Activated T-helper 9 cell treated with anti-CD3 and anti-CD28 coated beads, Interleukin-2, amount 50 U/mL, for 16 hours (primary cell): Measurements from ENCODE around the gene SYT1.
"Not testable (repeated sequence)": the region's sequence is repeated elsewhere in the genome, so short reads cannot be mapped to it uniquely, and the experiment has no call there.

Experiments
- DNase-seq: peaks from one replicate; pipeline ENCODE4 v3.0.0-alpha.2; 2020; ENCODE audit warnings: low read depth

SYT1 gene

GRCh38 chr12:78966926-78967325 is 102.4 kb downstream of the SYT1 start:
- no peak for DNase-seq

GRCh38 chr12:78968226-78968625 is 103.7 kb downstream of the SYT1 start:
- no peak for DNase-seq

- no peak for DNase-seq
Observed at GRCh38 chr12:78970041-78970440, 105.5 kb downstream of the SYT1 start.

GRCh38 chr12:78977304-78977867 is 112.8 kb downstream of the SYT1 start:
- no peak for DNase-seq

GRCh38 chr12:78994168-78994791 is 129.7 kb downstream of the SYT1 start:
- no peak for DNase-seq

- DNase-seq = no peak
Observed at GRCh38 chr12:79000501-79000900, 135.9 kb downstream of the SYT1 start.

GRCh38 chr12:79001404-79001803 is 136.8 kb downstream of the SYT1 start:
- no peak for DNase-seq

GRCh38 chr12:79006306-79006705 is 141.7 kb downstream of the SYT1 start:
- DNase-seq = no peak

- no peak for DNase-seq
Observed at GRCh38 chr12:79008591-79008990, 144.0 kb downstream of the SYT1 start.

GRCh38 chr12:79012636-79013035 is 148.1 kb downstream of the SYT1 start:
- no peak for DNase-seq

GRCh38 chr12:79016181-79016580 is 151.6 kb downstream of the SYT1 start:
- DNase-seq = no peak

GRCh38 chr12:79019672-79020071 is 155.1 kb downstream of the SYT1 start:
- no peak for DNase-seq

GRCh38 chr12:79020106-79020505 is 155.5 kb downstream of the SYT1 start:
- no peak for DNase-seq

- no peak for DNase-seq
Observed at GRCh38 chr12:79021021-79021420, 156.4 kb downstream of the SYT1 start.

GRCh38 chr12:79023261-79023660 is 158.7 kb downstream of the SYT1 start:
- DNase-seq = no peak

GRCh38 chr12:79023784-79024183 is 159.2 kb downstream of the SYT1 start:
- no peak for DNase-seq

GRCh38 chr12:79033788-79034187 is 169.2 kb downstream of the SYT1 start:
- DNase-seq = no peak

GRCh38 chr12:79044748-79045147 is 180.2 kb downstream of the SYT1 start:
- not testable (repeated sequence) for DNase-seq

GRCh38 chr12:79045149-79045703 is 180.7 kb downstream of the SYT1 start:
- DNase-seq = not testable (repeated sequence)

- no peak for DNase-seq
Observed at GRCh38 chr12:79046021-79046420, 181.4 kb downstream of the SYT1 start.

GRCh38 chr12:79048962-79049361 is 184.4 kb downstream of the SYT1 start:
- DNase-seq = no peak

GRCh38 chr12:79053394-79053793 is 188.8 kb downstream of the SYT1 start:
- no peak for DNase-seq

- DNase-seq = no peak
Observed at GRCh38 chr12:79055926-79056674, 191.5 kb downstream of the SYT1 start.
